HG02588 (cell line): ENCODE data around the gene IRF1.
A peak's percentile ranks its signal among the peaks of the same experiment; 100 is the strongest.
"Not testable (repeated sequence)": the region's sequence is repeated elsewhere in the genome, so short reads cannot be mapped to it uniquely, and the experiment has no call there.

Experiments
- ATAC-seq: cut with Tn5 transposase; IDR thresholded peaks from one replicate; pipeline ENCODE4 v1.9.1; 2021; ENCODE audit warnings: mild to moderate bottlenecking, moderate library complexity; ENCODE audit not compliant: unreplicated experiment

The IRF1 gene

DNA sequence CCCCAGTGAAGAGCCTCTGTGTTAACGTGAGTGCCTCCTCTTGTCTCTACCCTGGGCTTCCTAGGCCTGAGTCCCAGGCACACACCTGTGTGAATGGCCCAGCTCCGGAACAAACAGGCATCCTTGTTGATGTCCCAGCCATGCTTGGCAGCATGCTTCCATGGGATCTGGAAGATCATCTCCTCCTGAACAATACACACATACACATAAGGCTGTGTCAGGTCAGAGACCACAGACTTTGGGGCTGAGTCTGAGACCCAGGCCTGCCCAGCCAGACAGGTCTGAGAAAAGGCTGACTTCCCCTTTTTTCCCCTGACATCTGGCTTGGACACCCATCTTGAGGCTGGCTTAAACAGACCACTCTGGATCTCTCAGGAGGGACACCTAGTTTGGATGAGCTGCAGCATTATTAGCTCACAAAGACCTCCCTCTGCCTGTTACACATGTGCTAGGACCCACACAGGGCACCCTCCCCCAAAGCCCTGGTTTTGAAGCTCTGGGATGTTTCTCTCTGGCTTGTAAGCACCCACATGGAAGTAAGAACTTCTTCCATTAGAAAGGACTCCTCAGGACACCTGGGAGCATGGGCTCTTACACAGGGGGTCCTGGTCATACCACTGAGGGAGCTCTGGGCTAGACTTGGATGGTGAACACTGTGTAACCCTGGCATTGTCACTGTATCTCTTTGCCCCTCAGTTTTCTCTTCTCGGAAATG is 2.6 kb downstream of the IRF1 start:
- ATAC-seq: no peak

DNA sequence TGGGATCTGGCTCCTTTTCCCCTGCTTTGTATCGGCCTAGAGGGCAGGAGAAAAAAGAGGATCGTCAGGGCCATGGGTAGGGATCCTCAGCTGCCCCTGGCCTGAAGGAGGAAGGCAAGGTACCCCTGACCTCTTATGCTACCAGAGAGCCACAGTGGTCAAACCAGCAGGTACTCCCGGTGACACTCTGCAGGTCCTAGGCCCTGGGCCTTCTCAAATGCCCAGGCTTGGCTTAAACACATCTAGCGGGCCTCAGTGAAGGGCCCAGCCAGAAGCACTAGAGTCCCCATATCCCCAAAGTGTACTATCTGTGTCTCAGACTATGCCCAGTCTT is 3.5 kb downstream of the IRF1 start:
- no peak for ATAC-seq

DNA sequence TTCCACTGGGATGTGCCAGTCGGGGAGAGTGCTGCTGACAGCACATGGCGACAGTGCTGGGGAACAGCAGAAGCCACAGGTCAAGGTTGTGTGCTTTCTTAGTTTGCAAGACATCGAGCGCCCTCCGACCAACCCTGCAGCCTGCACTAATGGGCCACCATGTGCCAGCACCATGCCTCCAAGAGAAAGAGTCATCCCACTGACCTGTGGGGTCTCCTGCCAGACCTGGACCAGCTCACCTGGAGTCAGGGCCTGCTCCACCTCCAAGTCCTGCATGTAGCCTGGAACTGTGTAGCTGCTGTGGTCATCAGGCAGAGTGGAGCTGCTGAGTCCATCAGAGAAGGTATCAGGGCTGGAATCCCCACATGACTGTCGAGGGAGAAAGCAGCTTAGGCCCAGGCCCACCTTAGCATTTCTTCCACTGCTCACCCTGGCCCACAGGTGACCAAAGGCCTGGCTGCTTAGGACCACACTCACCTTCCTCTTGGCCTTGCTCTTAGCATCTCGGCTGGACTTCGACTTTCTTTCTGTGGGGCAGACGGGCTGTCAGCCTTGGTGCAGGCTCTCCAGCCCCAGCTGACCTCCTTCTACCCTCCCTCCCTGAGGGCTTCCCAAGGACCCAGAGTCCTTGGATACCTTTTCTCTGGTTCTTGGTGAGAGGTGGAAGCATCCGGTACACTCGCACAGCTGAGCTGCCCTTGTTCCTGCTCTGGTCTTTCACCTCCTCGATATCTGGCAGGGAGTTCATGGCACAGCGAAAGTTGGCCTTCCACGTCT is 4.1 kb downstream of the IRF1 start:
- ATAC-seq: no peak

DNA sequence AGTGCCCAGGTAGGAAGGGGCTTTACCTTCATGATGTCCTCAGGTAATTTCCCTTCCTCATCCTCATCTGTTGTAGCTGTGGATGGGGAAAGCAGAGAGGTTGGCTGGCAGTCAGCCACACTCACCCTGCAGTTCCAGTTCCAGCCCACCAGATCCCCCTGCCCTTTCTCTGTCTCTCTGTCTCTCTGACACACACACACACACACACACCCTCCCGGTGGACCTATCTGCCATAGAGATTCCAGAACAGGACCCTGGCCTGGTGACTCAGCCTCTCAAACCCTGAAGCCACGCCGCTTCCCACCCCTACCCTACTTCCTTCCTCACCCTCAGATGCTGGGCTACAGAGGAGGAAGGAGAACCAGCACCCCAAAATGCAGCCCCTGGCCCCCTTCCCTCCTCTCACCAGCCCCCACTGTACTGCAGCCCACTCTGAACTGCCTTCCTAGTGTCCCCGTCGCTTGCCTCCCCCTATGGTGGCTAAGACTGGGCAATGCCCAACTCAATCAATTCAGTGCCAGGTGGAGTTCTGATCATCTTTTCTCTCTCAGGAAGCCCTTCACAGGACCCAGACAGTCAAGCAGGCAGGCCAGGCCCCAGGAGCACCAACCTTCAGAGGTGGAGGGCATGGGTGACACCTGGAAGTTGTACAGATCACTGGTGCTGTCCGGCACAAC is 4.8 kb downstream of the IRF1 start:
- no peak for ATAC-seq

DNA sequence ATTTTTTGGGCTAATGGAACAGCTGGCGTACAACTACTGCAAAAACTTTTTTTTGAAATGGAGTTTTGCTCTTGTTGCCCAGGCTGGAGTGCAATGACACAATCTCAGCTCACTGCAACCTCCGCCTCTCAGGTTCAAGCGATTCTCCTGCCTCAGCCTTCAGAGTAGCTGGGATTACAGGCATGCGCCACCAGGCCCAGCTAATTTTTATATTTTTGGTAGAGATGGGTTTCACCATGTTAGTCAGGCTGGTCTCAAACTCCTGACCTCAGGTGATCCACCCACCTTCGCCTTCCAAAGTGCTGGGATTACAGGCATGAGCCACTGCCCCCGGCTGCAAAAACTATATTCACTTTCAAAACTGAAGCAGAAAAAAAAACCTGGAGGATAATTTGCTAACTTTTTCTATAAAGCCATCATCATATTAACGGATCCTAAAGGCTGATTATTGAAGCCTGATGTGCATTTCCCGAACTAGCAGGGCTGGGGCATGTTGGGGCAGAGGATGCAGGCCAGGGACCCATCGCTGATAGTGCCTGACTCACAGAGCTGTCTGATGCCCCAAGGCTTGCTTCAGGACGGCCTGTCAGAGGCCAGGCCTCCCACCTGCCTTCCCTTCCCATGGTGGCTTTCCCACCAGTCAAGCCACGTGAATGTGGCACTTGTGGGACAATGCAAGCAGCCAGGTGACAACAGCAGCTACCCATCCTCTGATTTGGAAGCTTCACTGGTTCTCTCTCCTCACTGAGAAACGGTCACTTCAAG is 5.5 kb downstream of the IRF1 start:
- ATAC-seq: not testable (repeated sequence)

DNA sequence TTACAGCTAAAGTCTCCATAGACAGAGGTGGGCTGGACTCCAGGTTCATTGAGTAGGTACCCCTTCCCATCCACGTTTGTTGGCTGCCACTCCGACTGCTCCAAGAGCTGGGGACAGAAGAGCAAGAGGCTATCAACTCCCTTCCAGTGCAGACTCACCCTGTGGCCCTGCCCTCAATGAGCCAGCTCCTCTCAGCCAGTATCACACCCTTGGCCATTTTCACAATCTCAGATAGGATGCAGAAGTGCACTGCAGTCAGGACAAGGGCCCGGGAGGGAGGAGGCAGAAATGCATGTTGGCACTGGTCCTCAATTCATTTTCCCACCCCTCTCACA is 6.2 kb downstream of the IRF1 start:
- no peak for ATAC-seq

DNA sequence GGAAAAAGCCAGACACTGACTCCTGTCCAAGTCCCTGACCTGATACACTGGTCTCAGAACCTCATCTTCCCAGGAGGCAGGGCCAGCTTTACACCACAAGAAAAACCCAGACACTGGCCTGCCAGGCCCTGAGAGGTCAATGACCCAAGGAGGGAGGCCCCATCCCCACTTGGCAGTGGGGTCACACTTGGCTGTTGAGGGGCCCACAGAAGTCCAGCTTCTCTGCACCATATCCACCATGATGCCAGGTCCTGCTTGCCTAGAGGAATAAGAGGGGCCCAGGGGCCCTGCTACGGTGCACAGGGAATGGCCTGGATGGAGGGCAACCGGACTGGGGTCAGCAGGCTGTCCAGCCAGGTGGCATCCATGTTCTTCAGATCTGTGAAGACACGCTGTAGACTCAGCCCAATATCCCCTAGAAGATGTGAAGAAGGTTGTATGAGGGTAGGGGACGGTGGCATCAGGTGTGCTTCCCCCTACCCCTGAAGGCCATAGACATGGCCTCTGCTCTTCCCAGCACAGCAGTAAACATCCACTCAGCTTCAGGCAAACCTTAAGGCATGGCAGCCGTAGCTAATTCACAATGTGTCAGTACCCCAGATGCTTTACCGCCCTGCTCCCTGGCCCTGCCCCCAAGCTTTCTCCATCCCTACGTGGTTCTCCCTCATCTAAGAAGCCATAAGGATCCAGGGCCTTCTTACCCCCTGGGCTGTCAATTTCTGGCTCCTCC is 6.7 kb downstream of the IRF1 start:
- ATAC-seq: no peak

DNA sequence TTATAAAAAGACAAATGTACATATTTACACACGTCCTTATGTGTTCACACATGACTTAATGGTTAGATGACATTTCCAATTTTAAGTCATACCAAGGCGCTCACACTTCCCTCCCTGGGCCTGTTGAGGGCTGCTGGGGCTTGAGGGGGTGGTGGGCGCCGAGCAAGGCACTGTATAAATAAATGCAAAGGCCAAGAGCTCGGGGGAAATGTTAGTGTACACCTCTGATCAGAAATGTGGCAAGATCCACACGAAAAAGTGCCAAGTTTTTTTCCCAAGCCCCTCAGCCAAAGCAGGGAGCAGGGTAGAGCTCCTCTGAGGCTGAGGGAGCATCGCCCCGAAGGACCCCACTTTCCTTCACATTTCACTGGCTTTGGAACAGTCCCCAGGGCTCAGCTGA is 7.5 kb downstream of the IRF1 start:
- no peak for ATAC-seq

DNA sequence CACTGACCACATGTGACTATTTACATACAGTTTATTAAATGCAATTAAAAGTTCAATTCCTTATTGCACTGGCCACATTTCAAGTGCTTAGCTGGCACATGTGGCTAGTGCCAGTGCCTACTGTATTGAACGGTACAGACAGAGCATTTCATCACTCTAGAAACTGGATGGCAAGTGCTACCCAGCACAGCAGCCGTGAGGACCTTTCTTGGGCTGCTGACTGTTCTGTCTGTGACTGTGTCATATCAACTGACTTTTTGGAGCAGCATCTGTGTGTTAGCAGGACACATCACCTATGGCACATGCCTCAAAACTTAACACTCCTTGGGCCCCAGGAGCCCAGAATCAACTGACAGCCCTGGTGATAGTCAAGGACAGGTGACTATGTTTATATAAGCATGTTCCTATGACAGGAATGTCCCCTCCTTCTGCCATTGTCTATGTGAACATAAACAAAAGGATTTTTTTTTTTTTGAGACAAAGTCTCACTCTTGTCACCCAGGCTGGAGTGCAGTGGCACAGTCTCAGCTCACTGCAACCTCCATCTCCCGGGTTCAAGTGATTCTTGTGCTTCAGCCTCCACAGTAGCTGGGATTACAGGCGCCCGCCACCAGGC is 8.9 kb downstream of the IRF1 start:
- no peak for ATAC-seq

DNA sequence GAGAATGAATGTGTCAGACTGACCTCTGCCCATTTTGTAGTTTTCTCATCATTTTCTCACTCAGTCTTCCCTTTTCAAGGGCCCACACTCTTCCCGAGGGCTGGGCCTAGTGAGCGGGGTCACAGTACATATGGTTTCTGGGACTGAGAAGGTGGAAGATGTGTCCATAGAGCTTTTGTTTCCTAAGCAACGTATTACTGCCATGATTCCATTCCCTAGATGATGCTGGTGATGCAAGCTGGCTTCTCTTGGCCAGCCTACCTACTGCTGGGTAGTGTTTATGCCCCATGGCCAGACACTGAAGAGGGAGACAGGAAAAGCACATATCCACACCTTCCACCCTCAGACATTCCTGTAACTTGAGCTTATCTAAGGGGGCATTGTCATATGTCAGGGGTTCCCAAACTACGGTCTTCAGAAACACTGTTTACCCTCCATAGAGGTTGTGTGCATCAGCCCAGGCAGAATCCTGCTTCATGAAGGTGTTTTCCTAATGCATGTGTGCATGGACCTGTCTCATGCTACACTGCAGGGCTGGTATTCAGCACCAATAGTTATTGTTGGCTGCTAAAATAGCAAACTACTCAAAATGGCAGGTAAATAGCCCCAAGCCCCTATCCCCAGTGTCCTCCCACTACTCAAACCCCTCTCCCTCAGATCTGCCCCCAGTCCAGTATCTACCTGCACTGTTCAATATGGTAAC is 9.5 kb downstream of the IRF1 start:
- ATAC-seq: no peak

DNA sequence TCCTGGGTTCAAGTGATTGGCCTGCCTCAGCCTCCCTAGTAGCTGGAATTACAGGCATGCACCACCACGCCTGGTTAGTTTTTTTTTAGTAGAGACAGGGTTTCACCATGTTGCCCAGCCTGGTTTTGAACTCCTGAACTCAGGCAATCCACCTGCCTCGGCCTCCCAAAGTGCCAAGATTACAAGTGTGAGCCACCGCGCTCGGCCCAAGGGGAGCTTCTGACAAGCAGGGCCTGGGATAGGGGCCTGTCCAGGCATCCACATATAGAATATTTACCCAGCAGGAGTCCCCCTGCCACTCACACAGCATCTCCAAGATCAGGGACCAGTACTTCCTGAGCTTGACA is 10.1 kb downstream of the IRF1 start:
- no peak for ATAC-seq

DNA sequence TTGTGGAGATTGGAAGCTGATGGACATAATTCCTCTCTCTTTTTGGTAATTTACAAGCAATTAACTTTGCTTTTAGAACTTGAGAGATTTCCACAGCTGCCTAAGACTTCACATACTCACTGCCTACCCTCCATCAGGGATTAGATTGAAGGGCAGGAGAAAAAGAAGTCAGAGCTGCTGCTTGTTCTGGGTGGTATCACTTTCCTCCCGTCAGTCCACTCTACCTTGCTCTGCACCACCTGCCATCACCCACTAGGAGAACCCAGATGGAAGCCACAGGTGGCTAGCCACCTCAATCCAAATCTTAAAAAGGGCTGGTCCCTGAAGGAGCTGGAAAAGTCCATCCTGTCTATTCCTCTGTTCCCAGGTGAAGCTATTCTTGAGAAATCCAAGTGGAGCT is 10.5 kb downstream of the IRF1 start:
- ATAC-seq: no peak

DNA sequence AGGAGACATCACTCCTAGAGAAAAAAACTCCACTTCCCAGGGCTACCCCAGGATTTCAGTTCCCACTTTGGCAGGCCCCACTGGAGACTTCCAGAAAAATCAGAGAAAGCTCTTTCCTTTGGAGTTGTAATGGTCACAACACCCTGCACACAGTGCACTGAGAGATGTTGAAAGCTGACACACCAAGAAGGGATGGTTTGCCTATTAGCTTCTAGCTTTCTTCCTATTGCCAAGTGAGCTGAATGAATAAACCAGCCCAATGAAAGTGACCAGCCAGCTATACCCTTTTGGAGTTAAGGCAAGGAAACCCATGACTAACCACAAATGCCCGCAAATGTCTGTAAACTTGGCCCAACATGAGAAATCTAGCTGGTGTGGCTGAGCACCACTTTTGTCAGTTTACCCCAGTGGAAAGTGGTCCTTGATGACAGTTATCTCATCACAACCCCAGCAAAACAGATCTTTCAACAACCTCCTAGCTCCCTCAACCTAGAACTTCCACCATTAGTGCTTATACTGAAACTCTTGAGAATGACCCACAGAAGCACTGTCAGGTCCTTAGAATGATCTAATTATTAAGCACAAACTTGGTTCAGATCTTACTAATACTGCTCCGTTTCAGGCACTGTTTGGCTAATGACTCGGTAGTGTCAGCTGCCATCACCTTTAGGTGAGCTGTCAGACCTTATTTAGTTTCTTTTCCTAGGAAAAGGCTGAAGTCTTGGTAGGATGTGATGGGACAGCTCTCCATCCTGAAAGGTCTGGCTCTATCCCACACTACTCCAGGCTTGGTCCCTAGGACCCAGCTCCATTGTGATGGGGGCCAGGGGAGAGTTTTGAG is 11.2 kb downstream of the IRF1 start:
- ATAC-seq: peak; percentile 46

DNA sequence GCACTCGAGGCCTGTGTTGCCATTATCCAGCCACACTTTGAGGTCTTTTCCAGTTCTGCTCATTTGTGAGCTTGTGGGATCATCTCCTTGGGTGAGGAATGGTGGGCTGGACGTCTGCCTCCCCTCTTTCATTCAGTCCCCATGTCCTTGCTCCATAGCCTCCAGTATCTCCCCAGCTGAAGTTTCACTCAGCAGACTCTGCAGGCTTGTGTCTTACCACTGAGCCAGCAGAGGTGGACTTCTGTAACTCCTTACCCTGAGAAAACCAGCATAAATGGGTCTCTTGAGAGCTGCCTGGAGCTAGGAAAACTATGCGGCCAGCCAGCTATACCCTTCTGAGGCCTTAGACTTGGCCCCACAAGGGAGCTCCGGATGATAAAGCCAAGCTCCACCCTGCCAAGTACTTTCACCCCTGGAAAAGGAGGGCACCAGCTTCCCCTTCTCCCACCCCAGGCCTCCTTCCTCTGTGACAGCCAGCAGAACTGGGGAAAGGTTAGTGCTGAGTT is 12.2 kb downstream of the IRF1 start:
- no peak for ATAC-seq

DNA sequence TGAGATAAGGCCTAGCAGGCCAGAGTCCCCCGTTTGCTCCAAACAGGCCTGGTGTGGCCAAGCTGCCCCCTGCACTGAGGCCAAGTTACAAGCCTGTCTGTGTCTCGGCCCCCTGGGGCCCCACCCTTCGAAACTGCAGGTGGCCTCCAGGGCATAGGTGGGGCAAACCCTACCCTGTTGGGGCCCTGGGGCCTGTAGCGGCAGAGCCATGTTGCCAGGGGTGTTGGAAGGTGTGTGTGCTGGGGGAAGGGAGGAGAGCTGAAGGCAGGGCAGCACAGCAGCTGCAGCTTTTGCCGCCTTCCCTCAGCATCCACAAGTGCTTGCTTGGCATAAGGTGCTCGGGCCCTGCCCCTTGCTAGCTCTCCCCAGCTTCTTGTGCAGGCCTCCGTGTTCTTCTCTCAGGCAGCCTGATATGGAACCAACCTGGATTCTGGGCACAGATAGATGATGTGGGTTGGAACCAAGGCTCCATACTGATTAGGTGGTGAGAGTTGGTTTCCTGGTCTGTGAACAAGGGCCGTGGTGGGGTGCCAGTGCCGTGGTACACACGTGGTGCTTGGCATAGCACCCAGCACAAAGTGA is 12.7 kb downstream of the IRF1 start:
- no peak for ATAC-seq

DNA sequence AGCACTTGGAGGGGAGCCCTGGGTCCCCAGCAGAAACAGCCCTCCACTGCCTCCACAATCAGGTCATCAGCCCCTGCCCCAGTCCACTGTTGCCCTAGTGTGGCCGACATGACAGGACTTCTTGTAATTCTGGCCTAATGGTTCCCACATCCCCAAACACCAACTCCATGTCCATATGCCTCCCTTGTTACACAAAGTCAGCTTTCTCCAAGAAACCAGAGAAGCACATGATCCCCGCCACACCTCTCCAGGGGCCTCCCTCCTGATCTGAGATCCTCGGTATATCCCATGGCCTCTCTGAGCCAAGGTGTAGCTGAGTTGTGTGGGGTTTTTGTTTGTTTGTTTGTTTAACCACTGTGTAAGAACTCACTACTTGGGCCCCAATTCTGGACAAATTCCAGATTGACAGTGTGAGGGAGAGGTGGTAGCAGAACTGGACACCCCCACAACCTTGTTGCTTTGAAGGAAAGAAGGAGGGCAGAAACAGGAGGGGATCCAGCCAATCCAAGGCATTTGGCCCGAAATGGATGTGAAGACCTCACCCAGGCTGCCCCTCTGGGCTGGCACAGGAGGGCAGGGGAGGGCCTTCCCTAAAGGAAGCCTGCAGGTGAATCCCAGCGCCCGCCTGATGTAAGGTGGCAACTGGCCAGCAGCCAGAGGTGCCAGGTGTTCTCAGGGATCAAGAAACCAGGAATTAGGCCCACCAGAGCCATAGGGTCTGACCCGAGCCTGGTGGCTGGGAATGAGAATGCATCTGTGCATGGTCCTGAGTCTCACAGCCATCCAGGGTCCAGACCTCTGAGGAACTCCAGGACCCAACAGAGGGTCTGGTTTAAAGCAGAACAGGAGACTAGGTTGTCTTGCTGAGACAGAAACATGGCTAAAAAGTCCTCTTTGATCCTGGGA is 13.4 kb downstream of the IRF1 start:
- ATAC-seq: no peak
